Activated CD8-positive, alpha-beta memory T cell treated with anti-CD3 and anti-CD28 coated beads for 4 hours (primary cell): ENCODE data around the gene HOXC13.

ENCODE experiments used
- DNase-seq, 2 donors: peaks; one replicate each; pipeline ENCODE4 v3.0.0-alpha.2; 2020; ENCODE audit warnings: low read depth in 2 of 2

HOXC13 gene

GRCh38 chr12:53995378-53996239 is 57.0 kb downstream of the HOXC13 start:
- no peak for DNase-seq
